ENCODE results near the gene SAP130. TPM values are rescaled to one million over a fixed set of nuclear protein-coding genes. Genes with fewer than 3 reads are reported as not detected.

Gene SAP130
- total RNA-seq, 2 donors from 2014 or later: 8.7 to 24.3 TPM

DNA sequence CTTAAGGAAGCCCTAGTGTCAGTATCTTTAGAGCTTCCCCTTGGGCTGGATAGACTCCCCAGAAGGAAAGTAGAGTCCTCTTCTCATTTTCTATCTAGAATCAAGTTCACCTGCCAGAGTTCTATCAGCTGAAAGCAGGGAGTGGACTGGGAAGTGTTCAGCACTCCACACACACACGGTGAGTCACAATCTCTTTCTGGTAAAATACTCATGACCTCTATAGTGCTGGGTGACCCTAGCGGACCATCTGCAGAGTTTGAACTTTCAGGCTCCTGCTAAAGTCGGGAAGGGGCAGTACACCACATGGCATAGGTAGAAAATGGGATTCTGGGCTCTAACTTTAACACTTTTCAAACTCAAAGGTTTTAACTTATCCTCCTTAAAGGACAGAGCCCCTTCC, 43.3 kb downstream of the SAP130 start:
- DNase-seq (ENCODE audit: low spot score) (no peak), ATAC-seq (ENCODE audit: insufficient number of reproducible peaks, low FRiP score, low read depth) (no peak)
- H3K9me3 ChIP-seq: no peaks in the 10 kb centered on the region
- TF ChIP-seq, protein P1, sequence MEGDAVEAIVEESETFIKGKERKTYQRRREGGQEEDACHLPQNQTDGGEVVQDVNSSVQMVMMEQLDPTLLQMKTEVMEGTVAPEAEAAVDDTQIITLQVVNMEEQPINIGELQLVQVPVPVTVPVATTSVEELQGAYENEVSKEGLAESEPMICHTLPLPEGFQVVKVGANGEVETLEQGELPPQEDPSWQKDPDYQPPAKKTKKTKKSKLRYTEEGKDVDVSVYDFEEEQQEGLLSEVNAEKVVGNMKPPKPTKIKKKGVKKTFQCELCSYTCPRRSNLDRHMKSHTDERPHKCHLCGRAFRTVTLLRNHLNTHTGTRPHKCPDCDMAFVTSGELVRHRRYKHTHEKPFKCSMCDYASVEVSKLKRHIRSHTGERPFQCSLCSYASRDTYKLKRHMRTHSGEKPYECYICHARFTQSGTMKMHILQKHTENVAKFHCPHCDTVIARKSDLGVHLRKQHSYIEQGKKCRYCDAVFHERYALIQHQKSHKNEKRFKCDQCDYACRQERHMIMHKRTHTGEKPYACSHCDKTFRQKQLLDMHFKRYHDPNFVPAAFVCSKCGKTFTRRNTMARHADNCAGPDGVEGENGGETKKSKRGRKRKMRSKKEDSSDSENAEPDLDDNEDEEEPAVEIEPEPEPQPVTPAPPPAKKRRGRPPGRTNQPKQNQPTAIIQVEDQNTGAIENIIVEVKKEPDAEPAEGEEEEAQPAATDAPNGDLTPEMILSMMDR (IDR thresholded peaks at IDR 0.05): no peak
- H3K4me1 ChIP-seq (ENCODE audit: control insufficient read depth in 1 of 2, low read depth in 2 of 2): no peaks in the 10 kb centered on the region
- H3K36me3 ChIP-seq: peaks cover 54% of the 10 kb centered on the region
- no peak overlapping the region for H3K4me3 ChIP-seq
- H3K27ac ChIP-seq: no peak overlapping the region
- H3K27me3 ChIP-seq (replicated peaks; ENCODE audit: insufficient read depth): no peaks in the 10 kb centered on the region

GRCh38 chr2:127969446-127969845, 58.4 kb downstream of the SAP130 start:
- TF ChIP-seq, protein P1 (IDR thresholded peaks at IDR 0.05): no peak
- H3K36me3 ChIP-seq: peaks cover 26% of the 10 kb centered on the region

GRCh38 chr2:127968610-127969339, 59.1 kb downstream of the SAP130 start:
- TF ChIP-seq, protein P1 (IDR thresholded peaks at IDR 0.05): no peak
- peaks cover 24% of the 10 kb centered on the region for H3K36me3 ChIP-seq

More at GRCh38 chr2:127969446-127969845, 58.4 kb downstream of the SAP130 start:
- no peaks in the 10 kb centered on the region for H3K4me1 ChIP-seq (ENCODE audit: control insufficient read depth in 1 of 2, low read depth in 2 of 2)
- DNase-seq (ENCODE audit: low spot score) (no peak), ATAC-seq (ENCODE audit: insufficient number of reproducible peaks, low FRiP score, low read depth) (no peak)
- H3K27me3 ChIP-seq (replicated peaks; ENCODE audit: insufficient read depth): no peaks in the 10 kb centered on the region
- no peak overlapping the region for H3K27ac ChIP-seq
- no peak overlapping the region for H3K4me3 ChIP-seq
- no peaks in the 10 kb centered on the region for H3K9me3 ChIP-seq

DNA sequence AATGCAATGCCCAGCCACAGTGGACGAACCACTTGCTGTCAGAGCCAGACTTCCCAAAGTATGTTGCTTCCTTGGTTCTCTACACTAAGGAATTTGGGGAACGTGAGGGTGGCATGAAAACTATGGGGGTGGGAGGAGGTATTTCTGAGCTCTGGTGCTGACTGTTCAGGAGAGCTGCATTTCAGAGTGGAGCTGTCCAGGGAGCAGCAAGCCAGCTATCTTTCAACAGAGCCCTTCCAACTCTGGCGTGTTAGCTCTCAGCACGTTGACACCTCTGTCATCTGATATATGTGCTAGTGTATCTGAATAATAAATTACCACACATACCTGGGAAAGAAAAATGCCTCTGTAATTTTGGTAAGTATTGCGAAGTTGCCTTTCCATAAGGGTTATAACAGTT, 66.1 kb downstream of the SAP130 start:
- H3K4me1 ChIP-seq (ENCODE audit: control insufficient read depth in 1 of 2, low read depth in 2 of 2): no peaks in the 10 kb centered on the region
- H3K27me3 ChIP-seq (replicated peaks; ENCODE audit: insufficient read depth): no peaks in the 10 kb centered on the region
- TF ChIP-seq, protein P1 (IDR thresholded peaks at IDR 0.05): no peak
- DNase-seq (ENCODE audit: low spot score) (no peak), ATAC-seq (ENCODE audit: insufficient number of reproducible peaks, low FRiP score, low read depth) (no peak)
- H3K36me3 ChIP-seq: peaks cover 15% of the 10 kb centered on the region
- H3K4me3 ChIP-seq: no peak overlapping the region
- H3K27ac ChIP-seq: no peak overlapping the region
- H3K9me3 ChIP-seq: no peaks in the 10 kb centered on the region

More at GRCh38 chr2:127968610-127969339, 59.1 kb downstream of the SAP130 start:
- ATAC-seq (ENCODE audit: insufficient number of reproducible peaks, low FRiP score, low read depth): no peak
- H3K27me3 ChIP-seq (replicated peaks; ENCODE audit: insufficient read depth): no peaks in the 10 kb centered on the region
- H3K9me3 ChIP-seq: no peaks in the 10 kb centered on the region
- H3K4me1 ChIP-seq (ENCODE audit: control insufficient read depth in 1 of 2, low read depth in 2 of 2): no peaks in the 10 kb centered on the region
- no peak overlapping the region for H3K4me3 ChIP-seq
- no peak for DNase-seq (ENCODE audit: low spot score)
- no peak overlapping the region for H3K27ac ChIP-seq

DNA sequence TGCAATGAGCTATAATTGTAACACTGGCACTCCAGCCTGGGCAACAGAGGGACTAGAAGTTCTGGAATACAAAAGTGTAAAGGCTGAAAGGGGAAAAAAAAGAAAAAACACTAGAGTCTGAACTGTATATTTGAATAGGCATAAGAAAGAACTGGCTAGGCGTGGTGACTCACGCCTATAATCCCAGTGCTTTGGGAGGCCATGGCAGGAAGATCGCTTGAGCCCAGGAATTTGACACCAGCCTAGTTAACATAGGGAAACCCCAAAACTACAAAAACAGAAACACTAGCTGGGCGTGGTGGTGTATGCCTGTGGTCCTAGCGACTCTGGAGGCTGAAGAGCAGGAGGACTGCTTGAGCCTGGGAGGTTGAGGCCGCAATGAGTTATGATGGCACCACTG, 70.6 kb downstream of the SAP130 start:
- H3K27me3 ChIP-seq (replicated peaks; ENCODE audit: insufficient read depth): no peaks in the 10 kb centered on the region
- DNase-seq (ENCODE audit: low spot score) (no peak), ATAC-seq (ENCODE audit: insufficient number of reproducible peaks, low FRiP score, low read depth) (no peak)
- H3K27ac ChIP-seq: no peak overlapping the region
- H3K4me1 ChIP-seq (ENCODE audit: control insufficient read depth in 1 of 2, low read depth in 2 of 2): peaks cover 13 to 21% of the 10 kb centered on the region in 2 donors
- TF ChIP-seq, protein P1 (IDR thresholded peaks at IDR 0.05): no peak
- H3K36me3 ChIP-seq: peaks cover 7% of the 10 kb centered on the region
- H3K4me3 ChIP-seq: no peak overlapping the region
- H3K9me3 ChIP-seq: no peaks in the 10 kb centered on the region
